GM12801 (cell line): ENCODE measurements around the gene NEB.

Source experiments
- TF ChIP-seq, protein P1 (sequence below): IDR thresholded peaks from one replicate; pipeline ENCODE4 v1.5.1; 2011; ENCODE audit warnings: control low read depth; ENCODE audit not compliant: insufficient read length; ENCODE audit errors: extremely low read depth

Gene NEB

DNA sequence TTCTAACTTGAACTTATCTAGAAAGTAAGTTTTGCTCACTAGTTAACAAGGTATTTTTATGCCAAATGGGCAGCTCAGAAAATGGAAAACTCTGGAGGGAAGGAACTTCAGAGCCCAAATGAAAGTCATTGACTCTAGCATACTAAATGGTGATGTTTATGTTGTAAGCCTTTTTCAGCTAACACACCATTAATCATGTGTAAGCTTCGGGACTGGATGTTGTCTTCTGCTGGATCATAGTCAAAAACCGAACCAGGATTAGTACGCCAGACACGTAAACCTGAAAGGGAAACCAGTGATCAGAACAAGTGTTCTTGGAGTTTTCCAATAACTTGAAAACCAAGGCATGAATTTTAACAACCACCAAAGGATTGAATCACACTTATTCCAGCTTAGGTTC, 242.8 kb downstream of the NEB start:
- TF ChIP-seq, protein P1, sequence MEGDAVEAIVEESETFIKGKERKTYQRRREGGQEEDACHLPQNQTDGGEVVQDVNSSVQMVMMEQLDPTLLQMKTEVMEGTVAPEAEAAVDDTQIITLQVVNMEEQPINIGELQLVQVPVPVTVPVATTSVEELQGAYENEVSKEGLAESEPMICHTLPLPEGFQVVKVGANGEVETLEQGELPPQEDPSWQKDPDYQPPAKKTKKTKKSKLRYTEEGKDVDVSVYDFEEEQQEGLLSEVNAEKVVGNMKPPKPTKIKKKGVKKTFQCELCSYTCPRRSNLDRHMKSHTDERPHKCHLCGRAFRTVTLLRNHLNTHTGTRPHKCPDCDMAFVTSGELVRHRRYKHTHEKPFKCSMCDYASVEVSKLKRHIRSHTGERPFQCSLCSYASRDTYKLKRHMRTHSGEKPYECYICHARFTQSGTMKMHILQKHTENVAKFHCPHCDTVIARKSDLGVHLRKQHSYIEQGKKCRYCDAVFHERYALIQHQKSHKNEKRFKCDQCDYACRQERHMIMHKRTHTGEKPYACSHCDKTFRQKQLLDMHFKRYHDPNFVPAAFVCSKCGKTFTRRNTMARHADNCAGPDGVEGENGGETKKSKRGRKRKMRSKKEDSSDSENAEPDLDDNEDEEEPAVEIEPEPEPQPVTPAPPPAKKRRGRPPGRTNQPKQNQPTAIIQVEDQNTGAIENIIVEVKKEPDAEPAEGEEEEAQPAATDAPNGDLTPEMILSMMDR, result no peak

DNA sequence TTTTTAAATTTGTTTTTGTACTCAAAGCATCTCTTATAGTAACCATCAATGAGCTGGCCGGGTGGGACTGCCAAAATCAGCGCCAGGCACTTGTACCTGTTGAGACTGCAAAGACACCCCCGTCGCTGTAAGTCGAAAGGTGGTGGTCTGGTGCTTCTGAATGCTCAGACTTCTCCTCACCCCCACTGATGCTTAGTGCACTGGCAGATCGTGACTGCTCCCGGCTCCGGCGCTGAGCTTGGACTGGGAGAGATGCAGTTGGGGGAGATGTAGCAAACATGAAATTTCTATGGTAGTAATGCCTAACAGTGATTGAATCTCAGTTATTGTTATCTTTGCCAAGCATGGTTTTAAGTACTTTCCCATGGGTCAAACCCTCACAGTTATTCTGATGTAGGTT, 244.0 kb downstream of the NEB start:
- TF ChIP-seq, protein P1, result no peak

DNA sequence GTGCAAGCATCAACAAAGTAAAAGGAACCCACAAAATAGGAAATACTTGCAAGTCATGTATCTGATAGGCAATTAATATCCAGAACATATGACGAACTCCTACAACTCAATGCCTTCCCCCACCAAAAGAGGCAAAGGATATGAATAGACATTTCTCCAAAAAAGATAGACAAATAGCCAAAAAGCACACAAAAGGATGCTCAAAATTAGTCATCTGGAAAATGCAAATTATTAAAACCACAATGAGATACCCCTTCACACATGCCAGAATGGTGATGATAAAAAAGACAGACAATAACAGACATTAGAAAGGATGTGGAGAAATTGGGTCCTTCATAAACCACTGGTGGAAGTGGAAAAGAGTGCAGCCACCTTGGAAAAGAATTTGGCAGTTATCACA, 248.2 kb downstream of the NEB start:
- TF ChIP-seq, protein P1, result no peak

GRCh38 chr2:151484100-151484499, 250.2 kb downstream of the NEB start:
- TF ChIP-seq, protein P1, result no peak

DNA sequence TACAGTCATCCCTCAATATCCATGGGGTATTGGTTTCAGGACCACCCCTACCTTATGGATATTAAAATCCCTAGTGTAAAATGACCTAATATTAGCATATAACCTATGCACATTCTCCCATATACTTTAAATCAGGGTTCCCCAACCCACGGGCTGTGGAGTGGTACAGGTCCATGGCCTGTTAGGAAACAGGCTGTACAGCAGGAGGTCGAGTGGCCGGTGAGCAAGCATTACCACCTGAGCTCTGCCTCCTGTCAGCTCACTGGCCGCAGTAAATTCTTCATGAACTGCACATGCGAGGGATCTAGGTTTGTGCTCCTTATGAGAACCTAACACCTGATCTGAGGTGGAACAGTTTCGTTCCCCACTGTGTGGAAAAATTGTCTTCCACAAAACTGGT, 250.7 kb downstream of the NEB start:
- TF ChIP-seq, protein P1, result no peak

DNA sequence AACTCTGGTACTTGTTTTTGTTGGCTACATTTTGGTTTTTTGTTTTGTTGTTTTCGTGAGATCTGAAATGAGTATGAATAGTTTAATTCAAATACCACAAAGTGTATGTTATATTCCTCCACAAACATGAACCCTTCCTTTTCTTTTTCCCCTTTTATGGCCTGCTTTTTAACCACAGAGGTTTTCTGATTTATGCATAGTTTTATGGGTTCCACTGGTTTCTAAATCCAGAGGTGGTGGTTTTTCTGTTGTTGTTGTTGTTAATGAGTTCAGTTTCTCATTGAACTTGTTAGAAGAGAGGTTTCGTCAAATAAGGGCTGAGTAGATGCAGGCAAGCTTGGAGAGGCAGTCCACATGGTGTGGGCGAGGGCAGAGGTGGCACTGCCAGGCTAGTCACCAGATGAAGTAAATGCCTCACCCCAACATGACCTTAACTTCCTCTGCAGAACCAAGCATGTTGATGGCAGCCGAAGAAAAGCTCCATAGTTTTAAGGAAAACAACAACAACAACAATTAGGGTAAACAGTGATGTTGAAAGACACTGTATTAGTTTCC, 252.0 kb downstream of the NEB start:
- TF ChIP-seq, protein P1, result no peak

GRCh38 chr2:151481744-151482143, 252.5 kb downstream of the NEB start:
- TF ChIP-seq, protein P1, result no peak
